Activated T-helper 1 cell treated with Interleukin-2 at 50 U/mL for 16 hours (primary cell): ENCODE results near the gene COL27A1.

Source experiments
- DNase-seq: peaks from one replicate; pipeline ENCODE4 v3.0.0-alpha.2; 2020; ENCODE audit warnings: low read depth

The COL27A1 gene

GRCh38 chr9:114342755-114343440 is 187.6 kb downstream of the COL27A1 start:
- no peak for DNase-seq

DNA sequence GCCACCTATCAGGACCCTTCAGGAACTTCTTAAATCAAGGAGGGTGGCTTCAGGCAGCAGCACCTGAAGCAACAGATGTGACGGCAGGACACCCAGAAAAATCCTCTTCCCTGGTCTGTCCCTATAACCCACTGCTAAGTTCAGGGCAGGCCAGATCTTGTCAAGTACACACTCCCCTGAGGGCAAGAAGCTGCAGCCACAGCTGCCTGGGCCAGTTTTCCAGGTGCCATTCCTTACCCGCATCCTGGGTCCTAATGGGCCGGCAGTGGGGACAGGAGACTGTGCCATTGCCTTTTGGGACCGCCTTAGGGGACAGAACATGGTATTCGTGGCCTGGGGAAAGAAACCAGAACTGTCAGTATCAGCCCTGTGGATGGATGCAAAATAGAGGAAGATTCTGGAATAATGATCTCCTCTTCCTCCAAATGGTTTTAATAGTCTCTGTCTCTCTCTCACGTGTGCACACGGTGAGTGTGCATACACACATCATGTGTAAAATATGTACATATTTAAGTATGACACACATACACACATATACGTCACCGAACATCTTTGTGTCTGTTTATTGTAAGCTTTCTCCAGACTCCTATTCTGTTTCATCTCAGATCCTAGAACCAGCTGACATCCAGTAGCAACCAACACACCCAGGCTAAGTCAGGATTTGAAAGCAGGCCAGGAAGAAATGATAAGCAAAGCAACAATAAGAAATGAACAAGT is 188.3 kb downstream of the COL27A1 start:
- DNase-seq, result no peak

DNA sequence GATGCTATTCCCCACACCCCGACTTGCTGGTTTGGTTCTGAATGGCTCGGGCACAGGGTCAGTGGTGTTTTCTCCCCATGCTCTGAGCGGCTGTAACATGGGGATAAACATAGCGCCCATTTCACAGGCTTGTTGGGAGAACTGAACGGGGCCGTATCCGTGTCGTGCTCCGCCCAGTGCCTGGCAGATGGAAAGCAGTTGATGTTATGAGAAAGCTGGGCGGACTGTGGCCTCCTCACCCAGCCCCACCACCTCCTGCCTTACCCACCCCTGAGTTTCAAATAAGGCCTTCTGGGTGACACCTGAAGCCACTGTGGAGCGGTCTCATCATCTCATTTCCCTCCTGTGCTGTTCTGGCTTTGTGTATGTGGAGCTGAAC is 188.8 kb downstream of the COL27A1 start:
- DNase-seq, result no peak

DNA sequence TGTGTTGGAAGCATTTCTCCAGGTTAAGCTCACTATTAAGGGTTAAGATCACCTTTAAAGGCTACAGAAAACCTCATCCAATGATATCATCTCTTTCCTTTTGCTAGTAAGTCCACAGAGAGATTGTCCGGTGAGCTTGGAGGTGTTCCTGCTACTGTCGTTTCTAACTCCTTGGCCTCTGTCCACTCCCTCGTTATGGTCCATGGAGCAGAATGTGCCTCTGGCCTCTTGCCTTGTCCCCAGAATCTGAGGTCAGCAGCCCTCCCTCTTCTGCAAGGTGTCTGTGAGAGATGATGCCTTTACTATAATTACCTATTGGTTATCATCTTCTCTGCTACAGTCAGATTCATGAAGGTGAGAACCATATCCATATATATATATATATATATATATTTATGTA is 189.4 kb downstream of the COL27A1 start:
- no peak for DNase-seq

- no peak for DNase-seq
Observed at GRCh38 chr9:114345493-114346065, 190.2 kb downstream of the COL27A1 start.

- DNase-seq, result no peak
Observed at GRCh38 chr9:114346146-114346545, 190.8 kb downstream of the COL27A1 start.

GRCh38 chr9:114347675-114348074 is 192.3 kb downstream of the COL27A1 start:
- no peak for DNase-seq

- DNase-seq, result no peak
Observed at GRCh38 chr9:114348261-114348905, 193.0 kb downstream of the COL27A1 start.

DNA sequence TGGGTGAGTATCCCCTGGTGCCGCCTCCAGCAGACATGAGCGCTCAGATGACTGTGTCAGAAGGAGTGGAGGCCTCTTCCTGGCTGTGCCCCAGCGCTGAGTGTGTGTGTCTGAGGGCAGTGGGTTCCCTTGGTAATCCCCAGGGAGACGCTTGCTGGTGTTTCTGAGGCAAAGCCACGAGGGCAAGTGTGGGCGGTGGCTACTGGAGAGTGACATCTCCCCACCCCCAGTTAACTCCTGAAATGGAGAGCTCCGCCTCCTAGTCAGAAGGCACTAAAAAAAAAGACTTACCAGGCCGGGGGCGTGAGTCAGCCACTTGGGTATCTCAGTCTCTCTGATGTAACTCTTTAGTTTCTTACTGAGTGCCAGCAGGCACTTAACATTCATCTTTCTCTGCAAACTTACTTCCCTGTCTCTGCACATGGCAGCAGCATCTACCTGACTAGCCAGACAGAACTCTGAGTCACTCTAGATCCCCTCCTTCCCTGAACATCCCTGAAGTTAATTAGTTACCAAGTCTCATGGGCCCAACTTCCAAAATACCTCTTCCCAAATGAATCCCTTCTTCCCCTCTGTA is 193.7 kb downstream of the COL27A1 start:
- DNase-seq, result peak; percentile 24

GRCh38 chr9:114349713-114350480 is 194.6 kb downstream of the COL27A1 start:
- DNase-seq, result no peak

DNA sequence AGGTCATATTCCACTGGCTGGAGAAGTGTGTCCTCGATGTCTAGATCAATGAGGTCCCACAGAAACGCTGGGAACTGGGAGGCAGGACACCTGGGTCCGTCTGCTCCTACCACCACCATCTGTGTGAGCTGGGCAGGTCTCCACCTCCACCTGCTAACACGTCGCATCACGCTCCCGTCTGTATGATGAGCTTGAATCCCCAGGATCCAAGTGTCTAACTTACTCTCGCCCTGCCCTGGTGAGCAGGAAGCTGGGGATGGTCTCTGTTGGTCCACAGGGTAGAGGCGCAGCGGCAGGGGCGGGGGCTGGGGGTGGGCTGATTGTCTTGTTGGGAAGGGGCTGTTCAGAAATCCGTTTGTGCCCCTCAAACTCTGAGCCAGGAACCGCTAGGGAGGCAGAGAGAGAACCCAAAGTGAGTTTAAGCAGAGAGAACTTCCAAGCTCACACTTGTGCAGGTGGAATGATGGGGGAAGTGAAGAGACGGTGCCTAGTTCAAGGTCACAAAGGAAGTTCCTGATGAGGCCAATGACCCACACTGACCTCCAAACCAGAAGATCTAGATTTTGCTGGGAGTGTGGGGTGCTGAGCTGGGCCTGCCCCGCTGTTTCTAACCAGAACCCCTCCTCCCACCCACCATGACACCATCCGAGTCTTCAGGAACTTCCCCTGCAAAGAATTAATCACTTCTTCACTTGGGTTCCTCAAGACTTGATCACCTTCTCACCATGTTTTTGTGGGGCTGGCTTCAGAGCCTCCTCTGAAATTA is 195.5 kb downstream of the COL27A1 start:
- DNase-seq, result no peak

GRCh38 chr9:114351932-114352331 is 196.6 kb downstream of the COL27A1 start:
- DNase-seq, result no peak

DNA sequence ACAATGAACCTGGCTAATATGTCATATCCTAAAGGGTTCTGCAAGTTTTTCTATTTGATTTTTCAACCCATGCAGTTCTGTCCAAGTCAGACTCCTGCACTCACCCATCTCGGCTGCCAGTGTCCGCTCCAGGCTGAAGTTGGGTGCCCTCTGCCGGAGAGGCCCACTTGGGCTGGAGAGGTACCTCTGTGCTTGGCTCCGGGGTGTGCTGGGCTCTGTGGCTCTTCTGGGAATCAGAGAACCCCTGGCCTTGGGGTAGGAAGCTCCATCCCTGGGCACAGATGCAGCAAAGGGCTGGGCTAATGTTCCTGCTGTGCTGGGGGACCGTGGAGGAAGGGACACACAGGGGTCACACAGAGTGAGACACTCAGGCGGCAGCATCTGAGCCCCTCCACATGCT is 200.5 kb downstream of the COL27A1 start:
- no peak for DNase-seq

DNA sequence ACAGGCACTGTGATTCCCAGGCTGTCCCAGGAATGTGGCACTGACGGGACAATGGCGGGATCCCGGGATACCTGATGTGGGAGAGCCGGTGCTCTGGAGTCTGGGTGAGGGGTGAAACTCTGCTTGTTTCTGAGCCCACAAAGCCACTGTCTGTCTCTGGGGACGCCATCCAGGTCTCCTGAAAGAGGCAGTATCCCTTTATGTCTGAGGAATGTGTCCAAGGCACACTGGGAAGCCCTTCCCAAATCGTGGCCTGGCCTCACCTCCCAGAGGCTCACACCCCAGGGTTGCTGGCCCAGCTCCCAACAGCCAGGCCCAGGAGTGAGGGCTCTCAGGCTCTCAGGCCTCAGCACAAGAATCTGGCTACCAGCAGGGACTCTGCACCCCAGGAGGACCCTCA is 201.5 kb downstream of the COL27A1 start:
- DNase-seq, result no peak

DNA sequence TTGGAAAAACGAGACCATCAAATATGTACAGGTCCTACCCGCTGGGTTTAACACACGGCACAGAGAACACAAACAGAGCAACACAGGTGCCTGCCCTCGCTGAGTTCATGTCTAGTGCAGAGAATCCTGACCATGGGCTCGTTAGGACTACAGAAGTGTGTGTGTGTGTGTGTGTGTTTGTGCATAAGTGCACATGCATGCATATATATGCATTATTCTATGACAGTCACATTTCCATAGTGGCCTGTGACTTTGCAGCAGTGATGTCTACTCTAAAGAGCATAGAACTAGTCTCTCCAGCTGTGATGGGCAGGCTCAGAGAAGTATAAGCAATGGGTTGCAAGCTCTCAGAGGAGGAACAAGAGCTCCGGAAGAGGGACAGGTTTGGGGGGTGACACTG is 202.0 kb downstream of the COL27A1 start:
- no peak for DNase-seq

DNA sequence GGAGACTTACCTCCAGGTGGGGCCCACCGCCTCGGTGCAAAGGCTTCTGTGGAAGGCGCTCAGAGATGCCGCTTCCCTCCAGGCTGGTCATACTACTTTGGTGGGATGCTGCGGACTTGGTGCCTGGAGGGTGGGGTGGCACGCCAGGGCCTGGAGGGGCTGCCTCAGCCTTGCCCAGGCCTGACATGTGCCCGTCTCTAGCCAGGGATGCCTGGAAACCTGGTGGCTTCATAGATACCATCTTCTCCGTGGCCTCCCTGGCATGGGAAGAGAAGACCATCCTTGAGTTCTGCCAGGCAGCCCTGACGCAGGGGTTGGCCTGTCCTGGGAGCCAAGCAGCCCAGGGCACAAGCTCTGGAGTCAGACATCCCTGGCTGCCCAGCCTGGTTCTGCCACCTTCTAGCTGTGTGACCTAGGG is 202.6 kb downstream of the COL27A1 start:
- no peak for DNase-seq

GRCh38 chr9:114359801-114360200 is 204.5 kb downstream of the COL27A1 start:
- no peak for DNase-seq

DNA sequence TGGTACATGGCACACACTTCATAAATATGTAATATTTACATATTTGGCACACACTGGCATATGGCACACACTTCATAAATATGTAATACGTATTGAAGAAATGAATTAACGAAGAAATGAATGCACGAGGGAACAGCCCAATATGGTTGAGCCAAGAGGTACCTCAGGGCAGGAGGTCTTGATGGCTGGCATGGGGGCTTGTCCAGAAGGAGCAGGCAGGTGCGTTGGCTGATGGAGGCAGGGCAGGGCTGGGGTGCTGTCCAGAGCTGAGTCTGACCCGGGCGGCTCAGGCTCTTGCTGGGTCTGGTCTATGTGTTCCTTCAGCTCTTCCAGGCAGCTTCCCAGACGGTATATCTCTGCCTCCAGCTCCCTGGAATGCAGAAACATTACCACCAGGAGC is 206.2 kb downstream of the COL27A1 start:
- DNase-seq, result no peak
